SK-N-SH treated with all-trans-retinoic acid at 6 μM for 48 hours (cell line): ENCODE measurements around the gene PDRG1.

Source experiments
- ATAC-seq: fragments of 200-7000 bp; cut with Tn5 transposase; 3 replicates; pipeline ENCODE4 v1.9.1; 2020; ENCODE audit warnings: mild to moderate bottlenecking, moderate library complexity
- ARNTL ChIP-seq: fragments of 450-650 bp; formaldehyde crosslinking; IDR thresholded peaks from 2 replicates; pipeline ENCODE4 v1.5.0; 2020; ENCODE audit warnings: low read depth, mild to moderate bottlenecking, moderate library complexity, borderline replicate concordance
- BACH2 ChIP-seq: fragments of 250-450 bp; sonication (Bioruptor Pico); IDR thresholded peaks from 2 replicates; pipeline ENCODE4 v1.9.0; 2021; ENCODE audit warnings: mild to moderate bottlenecking, borderline replicate concordance
- CSDC2 ChIP-seq: fragments of 250-450 bp; sonication (Bioruptor Pico); IDR thresholded peaks from 2 replicates; pipeline ENCODE4 v1.5.0; 2020; ENCODE audit warnings: mild to moderate bottlenecking, moderate library complexity
- ISL1 ChIP-seq: fragments of 250-450 bp; sonication (Bioruptor Pico); IDR thresholded peaks from 2 replicates; pipeline ENCODE4 v2.1.2; 2022; ENCODE audit warnings: mild to moderate bottlenecking, moderate library complexity
- OSR1 ChIP-seq: fragments of 250-450 bp; sonication (Bioruptor Pico); IDR thresholded peaks from 2 replicates; pipeline ENCODE4 v1.8.0; 2022; ENCODE audit warnings: moderate library complexity, mild to moderate bottlenecking, inconsistent platforms
- PPARA ChIP-seq: fragments of 250-450 bp; sonication (Bioruptor Pico); IDR thresholded peaks from 2 replicates; pipeline ENCODE4 v1.5.0; 2020; ENCODE audit warnings: mild to moderate bottlenecking, borderline replicate concordance
- RARB ChIP-seq: fragments of 250-450 bp; sonication (Bioruptor Pico); IDR thresholded peaks from 2 replicates; pipeline ENCODE4 v1.8.0; 2021; ENCODE audit warnings: mild to moderate bottlenecking, moderate library complexity
- SNAI2 ChIP-seq: fragments of 250-450 bp; sonication (Bioruptor Pico); IDR thresholded peaks from 2 replicates; pipeline ENCODE4 v1.5.0; 2020; ENCODE audit warnings: mild to moderate bottlenecking, moderate library complexity
- TCF4 ChIP-seq: fragments of 250-450 bp; sonication (Bioruptor Pico); IDR thresholded peaks from 2 replicates; pipeline ENCODE4 v1.8.0; 2021; ENCODE audit warnings: mild to moderate bottlenecking, moderate library complexity, borderline replicate concordance
- TOX ChIP-seq: fragments of 250-450 bp; sonication (Bioruptor Pico); IDR thresholded peaks from 2 replicates; pipeline ENCODE4 v1.8.0; 2021; ENCODE audit warnings: mild to moderate bottlenecking, moderate library complexity, borderline replicate concordance
- ZC3H10 ChIP-seq: fragments of 250-450 bp; sonication (Bioruptor Pico); IDR thresholded peaks from 2 replicates; pipeline ENCODE4 v1.5.1; 2021; ENCODE audit warnings: mild to moderate bottlenecking, moderate library complexity
- ZFP3 ChIP-seq: fragments of 250-450 bp; sonication (Bioruptor Pico); IDR thresholded peaks from 2 replicates; pipeline ENCODE4 v1.5.0; 2020; ENCODE audit warnings: mild to moderate bottlenecking, moderate library complexity
- ZFP30 ChIP-seq: fragments of 450-650 bp; formaldehyde crosslinking; IDR thresholded peaks from 2 replicates; pipeline ENCODE4 v1.5.0; 2022; ENCODE audit warnings: mild to moderate bottlenecking, moderate library complexity
- ZNF565 ChIP-seq: fragments of 450-650 bp; formaldehyde crosslinking; conservative IDR thresholded peaks from 2 replicates; pipeline ENCODE4 v1.5.0; 2020; ENCODE audit warnings: low read depth, mild to moderate bottlenecking, moderate library complexity
- ZNF70 ChIP-seq: fragments of 450-650 bp; formaldehyde crosslinking; IDR thresholded peaks from 2 replicates; pipeline ENCODE4 v1.5.0; 2020; ENCODE audit warnings: mild to moderate bottlenecking, moderate library complexity
- ZNF8 ChIP-seq: fragments of 450-650 bp; formaldehyde crosslinking; IDR thresholded peaks from 2 replicates; pipeline ENCODE4 v1.5.0; 2020; ENCODE audit warnings: mild to moderate bottlenecking, moderate library complexity
- TF ChIP-seq, protein P1 (sequence below): fragments of 250-450 bp; sonication (Bioruptor Pico); IDR thresholded peaks from 2 replicates; pipeline ENCODE4 v1.8.0; 2020; ENCODE audit warnings: mild to moderate bottlenecking, moderate library complexity, borderline replicate concordance
- TF ChIP-seq, protein P2 (sequence below): fragments of 250-450 bp; sonication (Bioruptor Pico); IDR thresholded peaks from 2 replicates; pipeline ENCODE4 v1.5.1; 2021; ENCODE audit warnings: mild to moderate bottlenecking, moderate library complexity
- TF ChIP-seq, protein P3 (sequence below): fragments of 250-450 bp; sonication (Bioruptor Pico); IDR thresholded peaks from 2 replicates; pipeline ENCODE4 v1.5.0; 2020; ENCODE audit warnings: mild to moderate bottlenecking, moderate library complexity

Gene PDRG1

DNA sequence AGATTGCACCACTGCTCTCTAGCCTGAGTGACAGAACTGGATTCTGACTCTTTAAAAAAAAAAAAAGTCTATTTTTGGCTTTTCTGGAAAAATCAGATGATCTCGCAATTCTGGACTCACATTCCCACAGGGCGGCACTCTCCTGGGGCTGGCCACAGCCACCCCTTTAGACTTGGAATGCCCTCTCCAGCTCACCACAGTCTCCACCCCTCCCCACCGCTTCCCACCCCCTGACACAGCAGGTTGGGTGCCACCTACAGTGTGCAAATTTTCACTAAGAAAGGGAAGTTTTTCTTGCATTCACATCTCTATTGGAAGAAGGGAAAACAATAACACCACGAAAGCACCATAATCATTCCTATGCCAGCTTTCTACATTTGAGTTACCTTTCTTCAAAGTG, 15.4 kb downstream of the PDRG1 start:
- TF ChIP-seq ISL1 (CRISPR knock-in tag) = no peak
- no peak for TF ChIP-seq ZFP30 (CRISPR knock-in tag)
- TF ChIP-seq TOX (CRISPR knock-in tag) = no peak
- TF ChIP-seq ZC3H10 = no peak
- TF ChIP-seq, protein P1, sequence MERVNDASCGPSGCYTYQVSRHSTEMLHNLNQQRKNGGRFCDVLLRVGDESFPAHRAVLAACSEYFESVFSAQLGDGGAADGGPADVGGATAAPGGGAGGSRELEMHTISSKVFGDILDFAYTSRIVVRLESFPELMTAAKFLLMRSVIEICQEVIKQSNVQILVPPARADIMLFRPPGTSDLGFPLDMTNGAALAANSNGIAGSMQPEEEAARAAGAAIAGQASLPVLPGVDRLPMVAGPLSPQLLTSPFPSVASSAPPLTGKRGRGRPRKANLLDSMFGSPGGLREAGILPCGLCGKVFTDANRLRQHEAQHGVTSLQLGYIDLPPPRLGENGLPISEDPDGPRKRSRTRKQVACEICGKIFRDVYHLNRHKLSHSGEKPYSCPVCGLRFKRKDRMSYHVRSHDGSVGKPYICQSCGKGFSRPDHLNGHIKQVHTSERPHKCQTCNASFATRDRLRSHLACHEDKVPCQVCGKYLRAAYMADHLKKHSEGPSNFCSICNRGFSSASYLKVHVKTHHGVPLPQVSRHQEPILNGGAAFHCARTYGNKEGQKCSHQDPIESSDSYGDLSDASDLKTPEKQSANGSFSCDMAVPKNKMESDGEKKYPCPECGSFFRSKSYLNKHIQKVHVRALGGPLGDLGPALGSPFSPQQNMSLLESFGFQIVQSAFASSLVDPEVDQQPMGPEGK (CRISPR knock-in tag) = no peak
- TF ChIP-seq ZNF70 = no peak
- TF ChIP-seq ZNF565 (CRISPR knock-in tag) = no peak
- TF ChIP-seq BACH2 (CRISPR knock-in tag) = no peak
- TF ChIP-seq, protein P2, sequence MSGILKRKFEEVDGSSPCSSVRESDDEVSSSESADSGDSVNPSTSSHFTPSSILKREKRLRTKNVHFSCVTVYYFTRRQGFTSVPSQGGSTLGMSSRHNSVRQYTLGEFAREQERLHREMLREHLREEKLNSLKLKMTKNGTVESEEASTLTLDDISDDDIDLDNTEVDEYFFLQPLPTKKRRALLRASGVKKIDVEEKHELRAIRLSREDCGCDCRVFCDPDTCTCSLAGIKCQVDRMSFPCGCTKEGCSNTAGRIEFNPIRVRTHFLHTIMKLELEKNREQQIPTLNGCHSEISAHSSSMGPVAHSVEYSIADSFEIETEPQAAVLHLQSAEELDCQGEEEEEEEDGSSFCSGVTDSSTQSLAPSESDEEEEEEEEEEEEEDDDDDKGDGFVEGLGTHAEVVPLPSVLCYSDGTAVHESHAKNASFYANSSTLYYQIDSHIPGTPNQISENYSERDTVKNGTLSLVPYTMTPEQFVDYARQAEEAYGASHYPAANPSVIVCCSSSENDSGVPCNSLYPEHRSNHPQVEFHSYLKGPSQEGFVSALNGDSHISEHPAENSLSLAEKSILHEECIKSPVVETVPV (CRISPR knock-in tag) = no peak
- TF ChIP-seq ZFP3 (CRISPR knock-in tag) = no peak
- TF ChIP-seq, protein P3, sequence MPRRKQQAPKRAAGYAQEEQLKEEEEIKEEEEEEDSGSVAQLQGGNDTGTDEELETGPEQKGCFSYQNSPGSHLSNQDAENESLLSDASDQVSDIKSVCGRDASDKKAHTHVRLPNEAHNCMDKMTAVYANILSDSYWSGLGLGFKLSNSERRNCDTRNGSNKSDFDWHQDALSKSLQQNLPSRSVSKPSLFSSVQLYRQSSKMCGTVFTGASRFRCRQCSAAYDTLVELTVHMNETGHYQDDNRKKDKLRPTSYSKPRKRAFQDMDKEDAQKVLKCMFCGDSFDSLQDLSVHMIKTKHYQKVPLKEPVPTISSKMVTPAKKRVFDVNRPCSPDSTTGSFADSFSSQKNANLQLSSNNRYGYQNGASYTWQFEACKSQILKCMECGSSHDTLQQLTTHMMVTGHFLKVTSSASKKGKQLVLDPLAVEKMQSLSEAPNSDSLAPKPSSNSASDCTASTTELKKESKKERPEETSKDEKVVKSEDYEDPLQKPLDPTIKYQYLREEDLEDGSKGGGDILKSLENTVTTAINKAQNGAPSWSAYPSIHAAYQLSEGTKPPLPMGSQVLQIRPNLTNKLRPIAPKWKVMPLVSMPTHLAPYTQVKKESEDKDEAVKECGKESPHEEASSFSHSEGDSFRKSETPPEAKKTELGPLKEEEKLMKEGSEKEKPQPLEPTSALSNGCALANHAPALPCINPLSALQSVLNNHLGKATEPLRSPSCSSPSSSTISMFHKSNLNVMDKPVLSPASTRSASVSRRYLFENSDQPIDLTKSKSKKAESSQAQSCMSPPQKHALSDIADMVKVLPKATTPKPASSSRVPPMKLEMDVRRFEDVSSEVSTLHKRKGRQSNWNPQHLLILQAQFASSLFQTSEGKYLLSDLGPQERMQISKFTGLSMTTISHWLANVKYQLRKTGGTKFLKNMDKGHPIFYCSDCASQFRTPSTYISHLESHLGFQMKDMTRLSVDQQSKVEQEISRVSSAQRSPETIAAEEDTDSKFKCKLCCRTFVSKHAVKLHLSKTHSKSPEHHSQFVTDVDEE (CRISPR knock-in tag) = no peak
- TF ChIP-seq CSDC2 = no peak
- no peak for TF ChIP-seq SNAI2 (CRISPR knock-in tag)
- TF ChIP-seq OSR1 (CRISPR knock-in tag) = no peak
- TF ChIP-seq RARB = no peak
- TF ChIP-seq ARNTL = no peak
- ATAC-seq = no peak

DNA sequence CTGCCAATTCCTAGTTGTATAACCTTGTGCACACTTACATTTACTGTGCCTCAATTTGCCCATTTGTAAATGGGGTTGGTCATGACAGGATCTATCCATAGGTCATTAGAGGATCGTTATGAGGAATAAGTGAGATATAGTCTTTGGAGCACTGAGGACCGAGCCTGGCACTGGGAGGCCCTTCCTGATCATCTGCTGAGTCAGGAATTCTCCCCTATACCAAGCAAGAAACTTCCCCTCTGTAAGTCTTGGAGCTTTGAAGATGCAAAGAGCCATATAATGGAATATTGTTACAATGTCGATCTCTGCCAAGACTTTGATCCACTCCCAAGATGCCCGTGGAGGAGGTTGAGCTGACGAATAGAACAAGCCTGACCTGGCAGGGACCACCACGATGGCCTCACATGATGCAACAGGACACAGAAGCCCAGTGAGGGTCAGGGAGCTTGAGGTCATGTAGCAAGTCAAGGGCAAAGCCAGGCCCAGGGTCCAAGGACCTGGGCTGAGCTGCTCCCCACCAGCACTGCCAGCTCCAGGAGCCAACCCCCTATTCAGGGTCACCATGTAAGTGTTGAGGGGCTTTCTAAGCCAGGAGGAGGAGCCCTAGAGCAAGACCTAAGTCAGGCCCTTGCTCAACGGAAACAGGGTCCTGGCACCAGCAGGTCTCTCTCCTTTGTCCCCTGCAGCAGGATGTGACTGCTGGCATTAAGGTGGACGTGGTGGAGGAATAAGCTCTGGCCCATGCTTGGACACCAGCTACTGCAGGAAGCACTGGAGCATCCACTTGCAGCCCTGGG, 16.7 kb downstream of the PDRG1 start:
- TF ChIP-seq SNAI2 (CRISPR knock-in tag) (no peak), ZNF565 (CRISPR knock-in tag) (no peak), ZNF8 (no peak), TCF4 (CRISPR knock-in tag) (no peak), PPARA (CRISPR knock-in tag) (no peak), BACH2 (CRISPR knock-in tag) (no peak)
- TF ChIP-seq, protein P3 (CRISPR knock-in tag) = no peak
- TF ChIP-seq, protein P1 (CRISPR knock-in tag) = no peak
- TF ChIP-seq, protein P2 (CRISPR knock-in tag) = no peak
- ATAC-seq = no peak
